Inflammatory macrophage treated with lipopolysaccharide for 1 hour (primary cell): Measurements from ENCODE around the gene PHLDA3.
"Not testable (repeated sequence)": the region's sequence is repeated elsewhere in the genome, so short reads cannot be mapped to it uniquely, and the experiment has no call there.

ENCODE experiments used
- DNase-seq, 2 donors: peaks; one replicate each; pipeline ENCODE4 v3.0.0-alpha.2; 2020 to 2022

The PHLDA3 gene

DNA sequence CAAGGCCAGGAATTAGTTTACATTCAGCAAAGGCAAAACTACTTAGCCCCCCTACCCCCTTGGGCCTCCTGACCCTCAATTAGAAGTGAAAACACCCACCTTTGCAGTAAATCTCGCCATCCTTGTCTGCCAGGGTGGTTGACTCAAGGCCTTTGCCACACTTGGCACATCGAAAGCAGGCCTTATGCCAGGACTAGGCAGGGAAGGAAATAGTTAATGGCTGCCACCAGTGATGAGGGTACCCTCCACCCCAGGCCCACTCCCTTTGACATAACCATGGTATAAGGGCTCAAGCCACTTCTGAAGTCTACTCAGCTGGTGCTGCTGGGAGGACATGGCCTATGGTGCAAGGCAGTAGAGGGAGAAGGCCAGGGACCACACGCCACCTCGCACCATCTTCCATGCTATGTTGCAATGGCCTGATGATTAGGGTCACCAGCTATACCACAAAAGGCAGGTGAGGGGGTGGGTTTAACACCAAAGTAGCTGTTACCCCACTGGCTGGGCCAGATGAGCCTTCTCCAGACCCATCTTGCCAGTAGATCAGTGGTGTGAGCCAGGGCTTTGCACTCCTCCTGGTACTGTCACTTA, 16.3 kb upstream of the PHLDA3 start:
- no peak for DNase-seq

DNA sequence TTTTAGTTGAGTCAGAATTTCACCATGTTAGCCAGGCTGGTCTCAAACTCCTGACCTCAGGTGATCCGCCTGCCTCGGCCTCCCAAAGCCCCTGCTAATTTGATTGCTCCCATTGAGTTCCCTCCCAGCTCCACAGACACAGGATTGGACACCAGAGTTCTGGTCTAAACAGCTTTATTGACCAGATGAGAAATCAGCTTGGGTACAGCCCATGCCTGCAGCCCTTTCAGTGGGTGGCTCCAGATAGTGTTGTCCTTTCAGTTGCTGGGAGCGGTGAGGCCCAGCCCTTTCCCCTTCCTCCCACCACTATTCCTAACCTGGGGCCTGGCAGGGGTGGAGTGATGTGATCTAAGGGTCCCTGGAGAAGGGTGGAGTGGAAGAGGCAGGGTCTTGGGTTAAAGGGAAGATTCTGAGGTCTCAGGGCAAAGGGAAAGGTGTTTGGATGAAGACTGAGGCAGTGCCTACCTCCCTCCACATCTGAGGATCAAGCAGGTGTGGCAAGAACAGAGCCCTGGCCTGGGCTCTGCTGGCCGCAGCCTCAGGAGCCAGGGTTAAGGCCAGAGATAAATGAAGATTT, 14.5 kb upstream of the PHLDA3 start:
- DNase-seq = no peak

DNA sequence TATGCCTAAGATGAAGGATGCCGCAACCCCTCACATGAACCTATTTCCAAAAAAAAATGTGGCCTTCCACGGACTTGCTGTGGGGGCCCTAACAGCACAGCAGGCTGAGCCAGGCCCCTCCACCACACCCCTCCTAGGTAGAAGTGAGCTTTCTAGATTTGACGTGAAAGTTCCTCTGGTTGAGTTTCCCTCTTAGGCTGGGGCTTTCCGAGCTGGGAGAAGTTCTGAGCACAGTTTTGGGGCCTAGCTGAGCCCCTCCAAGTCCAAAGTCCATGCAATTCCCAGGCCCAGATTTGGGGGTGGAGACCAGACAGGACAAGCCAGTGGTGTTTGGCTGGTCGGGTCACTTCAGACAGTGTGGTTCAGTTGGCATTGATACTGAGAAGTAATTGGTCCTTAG, 13.8 kb upstream of the PHLDA3 start:
- DNase-seq = no peak

DNA sequence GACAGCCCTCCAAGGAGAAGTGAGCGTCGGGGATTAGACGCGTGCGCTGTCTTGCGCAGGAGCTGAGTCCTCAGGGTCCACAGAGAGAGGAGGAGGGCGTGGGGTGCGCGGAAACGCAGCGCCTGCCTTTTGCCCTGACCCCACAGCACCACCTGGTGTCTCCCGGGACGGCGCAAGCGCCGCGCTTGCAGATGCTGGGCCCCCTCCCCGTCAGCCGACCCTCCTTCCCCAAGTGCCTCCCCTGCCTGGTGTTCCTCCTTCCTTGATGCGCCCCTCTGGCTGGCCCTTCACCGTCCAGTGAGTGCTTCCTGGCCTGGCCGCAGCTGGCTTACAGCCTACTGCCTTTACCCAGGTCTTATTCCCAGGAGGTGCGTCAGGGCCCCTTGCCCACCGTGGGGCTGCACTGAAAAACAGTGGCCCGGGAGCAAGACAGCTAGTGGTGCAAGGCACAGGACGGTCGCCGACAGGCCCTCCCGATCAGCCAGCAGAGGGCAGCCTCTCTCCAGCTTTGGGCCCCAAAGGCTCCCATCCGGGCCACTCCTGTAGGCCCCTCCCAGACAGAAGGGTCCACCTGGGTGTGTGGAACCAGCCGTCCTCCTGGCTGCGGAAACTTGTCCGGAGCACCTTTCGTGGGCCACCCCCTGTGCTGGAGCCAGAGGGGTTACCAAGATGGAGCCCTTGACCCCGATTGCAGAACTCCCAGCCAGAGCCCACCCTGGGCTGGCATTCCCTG, 12.9 kb upstream of the PHLDA3 start:
- DNase-seq = peak; percentile 61 to 86

DNA sequence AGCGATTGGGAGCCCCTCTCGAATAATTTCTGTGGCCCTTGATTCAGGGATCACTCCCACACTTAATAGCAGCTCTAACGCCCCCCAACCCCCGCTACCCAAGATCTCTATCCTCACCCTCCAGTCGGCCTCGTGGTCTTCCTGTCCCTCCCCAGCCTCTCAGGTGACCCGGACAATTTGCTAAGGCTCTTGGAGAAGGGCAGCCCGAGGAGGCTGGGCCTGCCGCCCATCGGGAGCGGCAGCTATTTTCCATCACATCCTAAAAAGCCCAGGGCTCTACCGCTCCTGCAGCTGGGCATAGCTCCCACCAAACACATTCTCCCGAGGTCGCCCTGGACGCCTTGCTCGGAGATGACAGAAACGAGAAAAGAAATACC, 12.0 kb upstream of the PHLDA3 start:
- no peak for DNase-seq

DNA sequence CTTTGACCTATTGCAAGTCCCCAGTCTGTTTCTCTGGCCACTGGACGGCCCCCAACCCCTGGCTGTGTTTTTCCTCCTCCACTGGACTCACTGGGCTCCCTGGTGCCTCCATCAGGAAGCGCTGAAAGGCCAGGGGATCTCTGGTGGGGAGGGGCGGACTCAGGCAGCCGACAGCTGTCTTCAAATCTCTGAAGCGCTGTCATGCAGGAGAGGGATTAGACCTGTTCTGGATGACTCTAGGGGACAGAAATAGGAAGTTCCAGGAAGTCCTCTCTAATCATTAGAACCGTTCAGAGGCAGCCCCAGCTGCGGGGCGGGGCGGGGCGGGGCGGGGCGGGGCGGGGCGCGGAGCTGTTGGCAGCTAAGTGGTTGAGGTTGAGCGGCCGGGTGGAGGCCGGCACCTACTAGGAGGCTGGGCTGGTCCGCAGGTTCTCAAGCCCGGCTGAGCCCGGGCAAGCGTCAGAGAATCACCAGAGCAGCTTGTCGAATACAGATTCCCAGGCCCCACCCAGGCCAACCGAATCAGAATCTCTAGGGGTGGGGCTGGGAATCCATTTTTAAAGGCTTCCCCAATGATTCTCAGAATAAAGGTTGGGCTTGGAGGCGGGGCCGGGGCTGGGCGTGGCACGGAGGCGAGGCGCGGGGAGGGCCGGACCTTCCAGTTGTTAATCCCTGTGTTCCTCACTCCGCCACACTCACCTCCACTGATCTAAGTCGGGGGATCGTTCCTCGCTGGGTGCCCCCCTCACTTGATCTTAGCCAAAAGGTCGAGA, 11.4 kb upstream of the PHLDA3 start:
- peak; percentile 86 to 93 for DNase-seq

DNA sequence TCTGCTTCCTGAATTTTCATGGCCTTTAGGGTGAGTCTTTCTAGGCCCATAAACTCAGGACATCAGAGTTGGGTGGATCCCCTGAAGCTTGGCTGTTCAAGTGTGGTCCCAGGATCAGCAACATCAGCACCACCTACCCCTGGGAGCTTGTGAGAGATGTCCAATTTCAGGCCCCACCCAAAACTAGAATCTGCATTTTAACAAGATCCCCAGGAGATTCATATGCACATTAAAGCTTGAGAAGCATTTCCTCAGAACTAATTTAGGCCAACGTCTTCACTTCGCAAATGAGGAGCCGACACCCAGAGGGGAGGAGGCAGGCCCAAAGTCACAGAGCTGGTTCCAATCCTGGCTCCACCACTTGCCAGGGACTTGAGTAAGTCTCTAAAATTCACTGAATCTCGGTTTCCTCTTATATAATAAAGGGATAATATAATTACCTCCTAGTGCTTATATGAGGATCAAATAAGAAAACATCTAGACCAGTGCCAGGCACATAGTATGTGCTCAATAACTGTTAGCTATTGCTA, 10.3 kb upstream of the PHLDA3 start:
- no peak for DNase-seq

DNA sequence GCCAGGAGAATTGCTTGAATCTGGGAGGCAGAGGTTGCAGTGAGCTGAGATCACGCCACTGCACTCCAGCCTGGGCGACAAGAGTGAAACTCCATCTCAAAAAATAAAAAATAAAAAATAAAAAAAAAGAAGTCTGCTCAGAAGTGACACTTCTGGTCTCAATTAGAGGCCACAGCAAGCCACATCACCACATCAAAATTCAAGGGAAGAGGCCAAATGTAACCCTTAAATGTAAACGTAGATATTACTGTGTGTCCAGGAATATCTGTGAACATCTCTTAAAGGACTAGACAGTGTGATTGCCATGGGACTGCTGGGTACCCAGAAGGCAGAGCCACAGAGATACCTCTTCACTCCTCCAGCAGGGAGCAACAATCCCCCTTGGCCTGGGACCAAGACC, 9.7 kb upstream of the PHLDA3 start:
- DNase-seq = not testable (repeated sequence)

DNA sequence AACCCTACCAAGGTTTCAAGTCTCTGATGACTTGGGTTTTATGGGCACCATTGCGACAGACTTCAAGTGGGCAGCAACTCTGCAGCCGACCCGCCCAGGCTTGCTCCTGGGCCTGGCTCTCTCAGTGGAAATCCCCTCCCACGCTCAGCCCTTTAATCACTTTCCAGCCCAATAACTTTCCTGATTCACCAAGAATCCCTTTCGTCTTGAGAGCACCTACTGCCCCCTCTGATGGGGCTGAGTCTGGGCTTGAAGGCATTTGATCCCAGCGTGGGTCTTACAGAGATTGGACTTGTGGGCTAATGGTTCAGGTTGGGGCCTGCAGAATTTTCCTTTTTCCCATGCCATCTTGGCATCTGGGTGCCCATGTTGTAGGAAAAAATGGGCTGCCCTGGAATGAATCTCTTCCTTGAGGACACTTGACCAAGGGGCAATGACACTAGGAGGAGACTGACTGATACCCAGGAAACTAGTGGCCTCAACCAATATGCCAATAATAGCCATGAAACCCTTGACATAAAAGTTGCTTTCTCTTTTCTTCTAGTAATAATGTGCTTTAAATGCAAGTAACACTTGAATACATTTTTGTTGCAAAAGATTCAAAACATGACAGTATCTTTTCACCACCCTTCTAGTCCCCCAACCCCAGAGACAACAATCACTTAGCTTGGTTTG, 7.8 kb upstream of the PHLDA3 start:
- peak; percentile 89 to 96 for DNase-seq

DNA sequence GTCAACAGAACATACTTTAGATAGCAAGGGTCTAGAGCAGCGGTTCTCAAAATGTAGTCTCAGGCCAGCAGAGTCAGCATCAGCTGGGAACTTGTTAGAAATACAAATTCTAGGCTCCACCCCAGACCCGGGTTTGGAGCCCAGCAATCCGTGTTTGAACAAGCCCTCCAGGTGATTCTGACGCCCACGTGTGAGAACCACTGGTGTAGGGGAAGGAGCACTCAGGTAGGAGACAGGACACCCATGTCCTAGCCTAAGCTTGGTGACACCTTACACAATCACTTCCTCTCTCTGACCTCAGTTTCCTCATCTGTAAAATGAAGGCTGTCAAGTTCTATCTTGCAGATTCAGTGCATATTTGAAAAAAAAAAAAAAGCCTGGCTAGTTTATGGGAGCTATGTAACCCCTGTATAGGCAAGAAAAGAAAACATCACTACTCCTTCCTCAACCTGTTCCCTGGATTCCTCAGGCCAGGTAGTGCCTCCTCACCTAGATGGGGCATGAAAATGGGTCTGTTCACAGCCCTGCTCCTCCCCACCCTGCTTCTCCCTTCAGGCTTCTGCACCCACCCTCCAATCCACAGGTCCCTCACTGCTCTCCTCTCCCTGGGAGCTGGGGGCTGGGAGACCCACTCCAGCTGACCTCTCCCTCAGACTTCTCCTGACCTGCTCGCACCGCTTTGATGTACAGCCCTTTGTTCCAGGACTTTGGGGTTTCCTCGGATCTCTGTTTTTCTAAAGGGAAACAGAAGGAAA, 7.1 kb upstream of the PHLDA3 start:
- DNase-seq = no peak

DNA sequence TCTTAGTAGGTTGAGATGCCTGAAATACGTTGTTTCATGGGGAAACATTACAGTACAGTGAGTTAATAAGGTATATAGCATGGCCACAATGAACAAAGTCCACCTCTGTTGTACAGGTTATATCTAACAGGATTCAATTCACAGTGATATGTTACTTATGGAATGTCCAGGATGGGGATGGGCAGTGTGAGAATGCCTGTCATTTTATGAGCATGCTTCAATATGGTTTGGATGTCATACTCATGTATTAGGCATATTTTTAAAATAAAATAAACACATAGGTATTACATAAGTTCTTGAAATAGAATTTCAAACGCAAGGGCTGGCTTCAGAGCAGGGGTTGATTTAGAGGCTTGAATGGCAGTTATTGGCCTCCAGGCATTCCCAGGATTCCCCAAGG, 6.1 kb upstream of the PHLDA3 start:
- DNase-seq = no peak

DNA sequence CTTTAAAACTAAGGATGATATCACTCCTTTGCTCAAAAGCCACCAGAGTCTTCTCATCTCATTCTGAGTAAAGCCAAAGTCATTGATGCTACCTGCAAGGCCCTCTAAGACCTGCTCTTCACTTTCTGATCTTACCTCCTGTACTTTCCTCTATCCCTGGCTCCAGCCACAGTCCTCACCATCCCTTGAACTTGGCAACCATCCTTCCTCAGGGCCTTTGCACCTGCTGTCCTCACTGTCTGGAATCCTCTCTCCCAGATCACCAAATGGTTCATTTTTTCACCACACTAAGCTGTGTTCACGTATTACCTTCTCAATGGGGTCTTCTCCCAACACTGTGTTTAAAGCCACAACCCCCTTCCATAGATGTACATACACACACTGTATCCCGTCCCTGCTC, 4.3 kb upstream of the PHLDA3 start:
- DNase-seq = no peak

DNA sequence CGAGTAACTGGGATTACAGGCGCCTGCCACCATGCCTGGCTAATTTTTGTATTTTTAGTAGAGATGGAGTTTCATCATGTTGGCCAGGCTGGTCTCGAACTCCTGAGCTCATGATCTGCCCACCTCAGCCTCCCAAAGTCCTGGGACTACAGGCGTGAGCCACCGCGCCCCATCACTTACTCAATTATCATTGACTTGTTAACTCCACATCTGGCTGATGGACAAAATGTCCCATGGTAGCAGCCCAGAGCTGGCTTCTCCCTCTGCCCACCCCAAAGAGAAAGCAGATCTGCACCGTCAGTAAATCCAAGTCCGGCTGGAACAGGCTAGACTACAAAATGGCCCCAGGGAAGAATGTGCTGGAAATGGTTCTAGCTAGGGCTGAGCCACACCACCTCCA, 3.3 kb upstream of the PHLDA3 start:
- not testable (repeated sequence) for DNase-seq

DNA sequence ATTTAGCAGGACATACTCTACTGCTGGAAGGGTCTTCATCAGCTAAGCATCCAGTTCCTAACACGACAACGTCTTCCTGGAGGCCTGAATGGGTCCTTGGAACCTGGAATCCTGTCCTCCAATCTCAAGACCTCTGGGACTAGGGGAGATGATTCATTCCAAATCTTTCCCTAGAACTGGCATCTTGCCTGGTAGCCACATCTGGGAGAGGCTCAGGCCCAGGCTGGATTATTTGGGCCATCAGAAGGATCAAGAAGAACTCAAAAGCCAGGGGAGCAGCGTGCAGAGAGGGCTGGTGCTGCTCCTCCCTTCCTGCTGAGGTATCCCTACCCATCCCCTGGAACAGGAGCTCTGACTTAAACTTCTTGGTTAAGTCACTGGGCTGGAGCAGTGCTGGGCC, 2.8 kb upstream of the PHLDA3 start:
- DNase-seq = no peak

DNA sequence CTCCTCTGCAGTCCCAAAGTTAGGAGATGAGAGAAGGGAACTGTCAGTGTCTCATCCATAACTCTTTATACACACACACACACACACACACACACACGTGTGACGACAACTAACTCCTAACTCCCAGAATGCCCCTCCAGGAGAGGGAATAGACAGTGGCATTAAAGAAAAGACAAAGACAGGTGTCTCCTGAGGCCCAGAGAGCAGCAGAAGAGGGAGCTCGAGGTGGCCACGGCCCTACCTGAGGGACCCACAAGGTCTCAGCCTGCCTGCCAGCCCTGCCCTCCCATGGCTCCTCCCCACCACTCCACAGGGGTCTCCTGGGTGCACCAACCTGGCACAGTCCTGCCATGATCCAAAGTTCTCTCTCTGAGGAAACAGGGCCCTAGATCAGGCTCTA, 1.6 kb upstream of the PHLDA3 start:
- DNase-seq = no peak

DNA sequence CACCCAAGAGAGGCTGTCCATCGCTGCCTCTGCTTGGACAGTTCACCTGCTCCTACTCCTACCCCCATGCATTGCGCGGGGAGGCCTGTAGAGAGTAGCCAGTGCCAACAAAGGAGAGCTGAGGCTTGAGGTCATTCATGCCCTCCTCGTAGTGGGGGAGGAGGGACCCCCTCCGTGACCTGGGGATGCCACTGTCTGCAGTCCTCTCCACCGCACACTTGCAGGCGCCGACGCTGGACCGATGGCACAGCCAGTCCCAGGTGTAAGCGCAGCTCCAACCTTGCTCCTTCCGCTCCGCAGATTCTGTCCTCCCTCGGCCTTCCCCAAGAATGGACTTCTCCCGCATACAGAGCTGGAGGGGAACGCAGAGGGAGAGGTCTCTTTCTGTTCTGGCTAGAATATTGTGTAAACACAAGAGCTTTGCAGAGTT, 672 bp upstream of the PHLDA3 start:
- DNase-seq = no peak

DNA sequence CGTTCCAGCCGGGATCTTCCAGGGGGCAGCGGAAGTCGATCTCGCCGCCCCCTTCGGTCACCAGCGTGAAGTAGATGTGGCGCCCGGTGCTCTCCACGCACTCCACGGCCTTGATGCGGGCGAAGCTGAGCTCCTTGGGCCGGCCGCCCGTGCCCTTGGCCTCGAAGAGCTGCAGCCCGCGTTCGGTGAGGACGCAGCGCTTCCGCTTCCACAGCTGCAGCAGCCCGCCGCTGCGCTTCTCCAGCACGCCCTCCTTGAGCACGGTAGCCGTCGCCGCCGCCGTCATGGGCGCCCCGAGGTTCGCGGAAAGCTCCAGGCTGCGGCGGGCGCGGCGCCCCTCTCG, 516 bp downstream of the PHLDA3 start:
- DNase-seq = peak; percentile 43 to 50

DNA sequence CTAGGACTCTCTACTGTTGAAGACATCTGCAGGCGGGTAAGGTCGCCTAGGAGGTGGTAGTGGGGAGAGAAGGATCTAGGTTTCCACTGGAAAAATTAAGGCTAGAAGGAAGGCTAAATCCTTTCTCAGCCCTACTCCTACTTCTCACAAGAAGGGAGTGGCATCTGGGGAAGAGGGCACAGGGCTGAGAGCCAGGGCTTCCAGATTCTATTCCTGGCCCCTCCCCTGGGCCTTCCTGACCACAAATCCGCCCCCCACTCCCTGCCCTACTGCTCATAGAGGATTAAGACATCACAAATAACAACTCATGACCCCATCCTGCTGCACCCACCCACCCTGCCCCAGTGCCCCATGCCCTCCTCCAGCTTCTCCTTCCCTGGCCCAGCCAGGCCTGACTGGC, 2.5 kb downstream of the PHLDA3 start:
- DNase-seq = peak; percentile 53 to 92

DNA sequence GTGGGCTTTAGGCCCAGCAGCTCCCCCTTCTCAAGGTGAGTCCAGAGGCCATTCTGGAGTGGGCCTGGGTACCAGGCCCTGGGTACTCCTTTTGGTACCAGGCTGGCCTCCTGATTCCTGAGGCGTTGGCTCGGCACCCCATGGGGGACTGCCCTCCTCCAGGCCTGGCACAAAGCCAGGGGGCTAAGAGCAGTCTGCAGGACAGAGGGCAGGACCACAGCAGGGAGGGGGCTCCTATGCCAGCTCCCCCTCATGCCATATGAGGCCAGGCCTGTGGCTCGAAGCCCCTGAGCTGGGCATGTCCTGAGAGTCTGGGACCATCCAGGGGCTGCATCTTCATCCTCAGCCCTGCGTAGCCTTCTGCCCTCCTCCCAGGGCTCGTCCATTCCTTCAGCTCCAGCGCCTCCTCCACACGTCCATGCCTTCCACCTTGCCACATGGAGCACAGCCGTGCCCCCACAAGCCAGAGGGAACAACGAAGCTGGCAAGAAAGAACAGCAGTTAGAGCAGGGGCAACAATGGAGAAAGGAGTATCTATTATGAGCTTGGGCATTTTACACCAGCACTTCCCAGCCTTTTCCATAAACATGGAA, 3.2 kb downstream of the PHLDA3 start:
- DNase-seq = no peak

DNA sequence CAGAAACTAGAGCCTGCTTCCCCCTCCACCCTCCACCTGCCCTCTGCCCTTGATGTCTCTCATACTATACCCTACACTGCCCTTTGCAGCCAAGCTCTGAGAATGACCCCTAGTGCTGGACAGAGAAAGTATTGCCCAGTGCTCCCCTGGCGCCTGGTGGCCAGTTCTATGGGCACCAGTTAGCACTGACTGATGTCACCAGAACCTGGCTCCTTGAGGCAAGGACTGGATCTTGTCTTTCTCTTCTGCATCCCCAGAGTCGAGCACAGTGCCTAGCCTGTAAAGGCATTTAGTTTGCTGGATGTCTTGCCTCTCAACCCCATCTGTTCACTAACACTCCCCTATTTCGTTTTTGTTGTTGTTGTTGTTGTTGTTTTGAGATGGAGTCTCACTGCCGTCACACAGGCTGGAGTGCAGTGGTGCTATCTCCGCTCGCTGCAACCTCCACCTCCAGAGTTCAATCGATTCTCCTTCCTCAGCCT, 5.9 kb downstream of the PHLDA3 start:
- peak in 1 of 2 donors; percentile 48 for DNase-seq

DNA sequence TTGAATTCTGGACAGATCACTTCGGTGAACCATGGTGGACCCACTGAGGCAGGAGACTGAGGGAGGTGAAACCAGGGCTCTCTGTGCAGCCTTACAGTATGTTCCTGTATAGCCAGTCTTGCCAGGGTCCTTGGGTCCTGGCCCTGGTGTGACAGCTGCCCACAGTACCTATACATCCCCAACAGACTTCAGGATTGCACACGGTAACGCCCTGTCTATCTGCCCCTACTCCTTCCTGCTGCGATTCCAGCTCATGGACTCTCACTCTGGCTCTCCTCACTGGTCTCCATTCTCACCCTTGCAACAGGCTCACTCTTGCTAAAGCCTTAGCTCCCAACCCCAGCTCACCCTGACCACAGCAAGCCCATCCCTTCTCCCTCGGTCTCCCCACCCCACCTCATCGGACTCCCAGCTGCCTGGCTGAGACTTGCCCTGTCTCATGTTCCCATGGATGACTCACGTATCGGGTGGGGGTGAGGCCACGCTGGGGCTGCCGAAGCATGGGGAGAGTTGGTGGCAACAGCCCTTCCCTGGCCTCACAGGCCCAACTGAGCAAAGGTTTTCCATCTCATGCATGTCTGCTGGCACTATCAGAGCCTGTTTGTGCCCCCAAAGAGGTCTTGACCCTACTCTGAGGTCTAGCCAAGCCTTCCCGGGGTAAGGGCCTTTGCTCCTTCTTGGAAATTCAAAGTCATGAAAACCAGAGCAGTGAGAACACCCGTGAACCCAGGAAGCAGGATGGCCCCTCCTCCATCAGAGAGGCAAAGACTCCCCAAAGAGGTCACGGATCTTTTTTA, 7.1 kb downstream of the PHLDA3 start:
- peak; percentile 54 to 92 for DNase-seq
